AML-193 (cell line): ENCODE results near the gene E2F1.
A peak's percentile ranks its signal among the peaks of the same experiment; 100 is the strongest.
"Not testable (repeated sequence)": the region's sequence is repeated elsewhere in the genome, so short reads cannot be mapped to it uniquely, and the experiment has no call there.

Experiments used
- DNase-seq, 2 experiments: peaks; one replicate each; lab custom pipeline; 2025; lab: John Stamatoyannopoulos, UW

E2F1 gene

GRCh38 chr20:33710681-33711445 lies 24.7 kb upstream of the E2F1 start:
- no peak for DNase-seq

GRCh38 chr20:33709905-33710541 lies 23.8 kb upstream of the E2F1 start:
- no peak for DNase-seq

- no peak for DNase-seq
These were observed 23.2 kb upstream of the E2F1 start for GRCh38 chr20:33709398-33709797.

GRCh38 chr20:33707668-33708067 lies 21.5 kb upstream of the E2F1 start:
- no peak for DNase-seq

- DNase-seq = no peak
These were observed 18.2 kb upstream of the E2F1 start for GRCh38 chr20:33704197-33704924.

GRCh38 chr20:33703498-33704137 lies 17.4 kb upstream of the E2F1 start:
- DNase-seq = no peak

- no peak for DNase-seq
These were observed 16.7 kb upstream of the E2F1 start for GRCh38 chr20:33702861-33703260.

GRCh38 chr20:33701629-33702450 lies 15.7 kb upstream of the E2F1 start:
- no peak for DNase-seq

GRCh38 chr20:33700696-33701441 lies 14.7 kb upstream of the E2F1 start:
- DNase-seq = not testable (repeated sequence)

- DNase-seq = not testable (repeated sequence)
These were observed 12.8 kb upstream of the E2F1 start for GRCh38 chr20:33698966-33699365.

- DNase-seq = no peak
These were observed 10.9 kb upstream of the E2F1 start for GRCh38 chr20:33697129-33697528.

GRCh38 chr20:33696448-33696847 lies 10.3 kb upstream of the E2F1 start:
- DNase-seq = no peak

GRCh38 chr20:33694639-33695012 lies 8.4 kb upstream of the E2F1 start:
- no peak for DNase-seq

- DNase-seq = no peak
These were observed 7.8 kb upstream of the E2F1 start for GRCh38 chr20:33693741-33694638.

GRCh38 chr20:33693289-33693688 lies 7.1 kb upstream of the E2F1 start:
- DNase-seq = no peak

GRCh38 chr20:33689973-33690372 lies 3.8 kb upstream of the E2F1 start:
- DNase-seq = peak; percentile 37 to 45

GRCh38 chr20:33689493-33689892 lies 3.3 kb upstream of the E2F1 start:
- DNase-seq = no peak

- no peak for DNase-seq
These were observed 2.8 kb upstream of the E2F1 start for GRCh38 chr20:33688938-33689424.
